G401.6 (cell line): ENCODE data around the gene ABTB1.

Source experiments
- FAIRE-seq: peaks from 2 replicates; lab custom pipeline; 2012; peaks lifted over from hg19 to GRCh38; lab: Jason Lieb, UNC

ABTB1 gene

GRCh38 chr3:127707851-127708411 lies 35.2 kb downstream of the ABTB1 start:
- FAIRE-seq, result no peak

GRCh38 chr3:127708837-127709236 lies 36.1 kb downstream of the ABTB1 start:
- no peak for FAIRE-seq

GRCh38 chr3:127709320-127710060 lies 36.7 kb downstream of the ABTB1 start:
- FAIRE-seq, result no peak

GRCh38 chr3:127710155-127710941 lies 37.6 kb downstream of the ABTB1 start:
- FAIRE-seq, result no peak

GRCh38 chr3:127711021-127711695 lies 38.4 kb downstream of the ABTB1 start:
- FAIRE-seq, result no peak

GRCh38 chr3:127711896-127712295 lies 39.1 kb downstream of the ABTB1 start:
- FAIRE-seq, result no peak

- no peak for FAIRE-seq
Observed at GRCh38 chr3:127712461-127712860, 39.7 kb downstream of the ABTB1 start.

GRCh38 chr3:127712881-127713771 lies 40.4 kb downstream of the ABTB1 start:
- FAIRE-seq, result no peak

GRCh38 chr3:127714125-127714571 lies 41.4 kb downstream of the ABTB1 start:
- no peak for FAIRE-seq

GRCh38 chr3:127714866-127715265 lies 42.1 kb downstream of the ABTB1 start:
- FAIRE-seq, result no peak

GRCh38 chr3:127715532-127715931 lies 42.8 kb downstream of the ABTB1 start:
- FAIRE-seq, result no peak

- no peak for FAIRE-seq
Observed at GRCh38 chr3:127716384-127716783, 43.6 kb downstream of the ABTB1 start.

- no peak for FAIRE-seq
Observed at GRCh38 chr3:127717357-127718244, 44.8 kb downstream of the ABTB1 start.

- no peak for FAIRE-seq
Observed at GRCh38 chr3:127718245-127718915, 45.6 kb downstream of the ABTB1 start.

- no peak for FAIRE-seq
Observed at GRCh38 chr3:127718916-127719290, 46.2 kb downstream of the ABTB1 start.

GRCh38 chr3:127719369-127719768 lies 46.6 kb downstream of the ABTB1 start:
- FAIRE-seq, result no peak

- no peak for FAIRE-seq
Observed at GRCh38 chr3:127720161-127720823, 47.5 kb downstream of the ABTB1 start.

- FAIRE-seq, result no peak
Observed at GRCh38 chr3:127720985-127721935, 48.5 kb downstream of the ABTB1 start.
